Sigmoid colon (tissue), 4 donors: ENCODE data around the gene MGST3.

Experiments
- EP300 ChIP-seq, 4 donors: sonication (generic); formaldehyde crosslinking; IDR thresholded peaks; one replicate each; pipeline ENCODE4 v1.6.1; 2017; ENCODE audit warnings: antibody characterized with exemption in 4 of 4
- POLR2A ChIP-seq, 2 donors: fragments of 450-650 bp; IDR thresholded peaks; one replicate each; pipeline ENCODE4 v1.6.1; 2016; ENCODE audit warnings: antibody characterized with exemption in 2 of 2, mild to moderate bottlenecking in 2 of 2, moderate library complexity in 2 of 2
- POLR2AphosphoS5 ChIP-seq, 4 donors: sonication (generic); formaldehyde crosslinking; IDR thresholded peaks; one replicate each; pipeline ENCODE4 v1.6.1; 2017; ENCODE audit warnings: antibody characterized with exemption in 4 of 4
- TF ChIP-seq, protein P1 (sequence below), 4 experiments: fragments of 450-650 bp in 3 of 4; fragments of 200-600 bp in 1 of 4; IDR thresholded peaks; one replicate each; pipeline ENCODE4 v1.5.1; 2016 to 2019; ENCODE audit warnings: antibody characterized with exemption in 4 of 4, mild to moderate bottlenecking in 3 of 4, moderate library complexity in 2 of 4

DNA sequence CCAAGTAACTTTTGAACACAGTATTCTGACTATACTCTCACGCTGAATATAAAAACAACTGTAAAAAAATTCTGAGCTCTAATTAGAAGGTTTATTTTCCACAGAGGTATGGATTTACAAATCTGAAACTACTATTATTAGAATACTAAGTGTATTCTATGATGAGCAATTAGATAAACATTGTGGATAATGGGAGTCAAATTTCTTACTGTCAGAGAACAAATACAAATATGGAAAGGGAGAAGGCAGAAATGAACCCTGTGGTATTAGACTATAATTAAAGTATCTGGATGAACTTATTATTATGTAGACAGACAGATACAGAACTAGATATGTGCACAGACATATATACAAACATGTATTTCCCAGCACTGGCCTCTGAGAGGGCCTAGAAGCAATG, 44.8 kb downstream of the MGST3 start:
- TF ChIP-seq, protein P1, sequence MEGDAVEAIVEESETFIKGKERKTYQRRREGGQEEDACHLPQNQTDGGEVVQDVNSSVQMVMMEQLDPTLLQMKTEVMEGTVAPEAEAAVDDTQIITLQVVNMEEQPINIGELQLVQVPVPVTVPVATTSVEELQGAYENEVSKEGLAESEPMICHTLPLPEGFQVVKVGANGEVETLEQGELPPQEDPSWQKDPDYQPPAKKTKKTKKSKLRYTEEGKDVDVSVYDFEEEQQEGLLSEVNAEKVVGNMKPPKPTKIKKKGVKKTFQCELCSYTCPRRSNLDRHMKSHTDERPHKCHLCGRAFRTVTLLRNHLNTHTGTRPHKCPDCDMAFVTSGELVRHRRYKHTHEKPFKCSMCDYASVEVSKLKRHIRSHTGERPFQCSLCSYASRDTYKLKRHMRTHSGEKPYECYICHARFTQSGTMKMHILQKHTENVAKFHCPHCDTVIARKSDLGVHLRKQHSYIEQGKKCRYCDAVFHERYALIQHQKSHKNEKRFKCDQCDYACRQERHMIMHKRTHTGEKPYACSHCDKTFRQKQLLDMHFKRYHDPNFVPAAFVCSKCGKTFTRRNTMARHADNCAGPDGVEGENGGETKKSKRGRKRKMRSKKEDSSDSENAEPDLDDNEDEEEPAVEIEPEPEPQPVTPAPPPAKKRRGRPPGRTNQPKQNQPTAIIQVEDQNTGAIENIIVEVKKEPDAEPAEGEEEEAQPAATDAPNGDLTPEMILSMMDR (IDR thresholded peaks at IDR 0.05): no peak
- TF ChIP-seq EP300 (IDR thresholded peaks at IDR 0.05) (no peak), POLR2A (IDR thresholded peaks at IDR 0.05) (no peak), POLR2AphosphoS5 (IDR thresholded peaks at IDR 0.05) (no peak)
